HEK293 (cell line): ENCODE measurements around the gene CACNA2D1.

Experiments
- CTCF ChIA-PET: fragments of 350-600 bp; formaldehyde crosslinking; extraction: SDS; loops from one replicate; lab custom pipeline; 2021; ENCODE audit warnings: antibody characterized with exemption; lab: Yijun Ruan, JAX
- POLR2A ChIA-PET: fragments of 300-600 bp; formaldehyde crosslinking; extraction: SDS; loops from one replicate; lab custom pipeline; 2020; ENCODE audit warnings: antibody characterized with exemption, inconsistent platforms; lab: Yijun Ruan, JAX
- H3K27ac ChIP-seq: fragments of 200-500 bp; sonication (Bioruptor generic); 2 replicates; pipeline ENCODE4 v1.5.1; 2014; ENCODE audit warnings: low read depth, low read length, control low read depth, inconsistent platforms; ENCODE audit errors: extremely low read depth
- H3K36me3 ChIP-seq, 2 experiments: fragments of 200-500 bp in 1 of 2; sonication (Bioruptor generic) in 1 of 2; 1 replicate in 1 of 2; 2 replicates in 1 of 2; pipeline ENCODE4 v1.5.1; 2014 to 2017; ENCODE audit warnings: inconsistent platforms in 2 of 2, low read length in 2 of 2; ENCODE audit not compliant: control insufficient read depth in 2 of 2, insufficient read depth in 1 of 2
- H3K4me1 ChIP-seq: fragments of 200-500 bp; sonication (Bioruptor generic); 2 replicates; pipeline ENCODE4 v1.5.1; 2014; ENCODE audit warnings: mild to moderate bottlenecking, low read length, inconsistent platforms; ENCODE audit not compliant: control insufficient read depth, insufficient read depth
- H3K4me3 ChIP-seq: 2 replicates; pipeline ENCODE4 v1.5.1; 2011; ENCODE audit warnings: low read depth, mild to moderate bottlenecking, control low read depth, low read length, moderate library complexity
- H3K9me3 ChIP-seq: fragments of 200-500 bp; sonication (Bioruptor generic); 2 replicates; pipeline ENCODE4 v1.5.1; 2014; ENCODE audit warnings: low read depth, low read length, inconsistent platforms; ENCODE audit not compliant: control insufficient read depth, insufficient read depth
- CTCF ChIP-seq: fragments of 450-650 bp; formaldehyde crosslinking; IDR thresholded peaks from 2 replicates; pipeline ENCODE4 v1.5.1; 2016; ENCODE audit warnings: missing biosample characterization, missing genetic modification characterization
- FEZF1 ChIP-seq: fragments of 450-650 bp; formaldehyde crosslinking; IDR thresholded peaks from 2 replicates; pipeline ENCODE4 v1.5.1; 2016; ENCODE audit warnings: missing biosample characterization, missing genetic modification characterization
- GLI4 ChIP-seq: fragments of 450-650 bp; formaldehyde crosslinking; IDR thresholded peaks from 2 replicates; pipeline ENCODE4 v1.5.1; 2016; ENCODE audit warnings: missing biosample characterization, missing genetic modification characterization
- KLF10 ChIP-seq: fragments of 450-650 bp; IDR thresholded peaks from 2 replicates; pipeline ENCODE4 v1.5.1; 2018; ENCODE audit warnings: missing biosample characterization, mild to moderate bottlenecking, missing genetic modification characterization
- KLF9 ChIP-seq: fragments of 450-650 bp; formaldehyde crosslinking; IDR thresholded peaks from 2 replicates; pipeline ENCODE4 v1.5.1; 2016; ENCODE audit warnings: missing biosample characterization, missing genetic modification characterization, low read depth
- OVOL3 ChIP-seq: fragments of 450-650 bp; formaldehyde crosslinking; IDR thresholded peaks from 2 replicates; pipeline ENCODE4 v1.5.1; 2016; ENCODE audit warnings: missing biosample characterization, missing genetic modification characterization
- ZEB2 ChIP-seq: fragments of 450-650 bp; formaldehyde crosslinking; IDR thresholded peaks from 2 replicates; pipeline ENCODE4 v1.5.1; 2016; ENCODE audit warnings: missing biosample characterization, missing genetic modification characterization
- ZFP3 ChIP-seq: fragments of 450-650 bp; formaldehyde crosslinking; IDR thresholded peaks from 2 replicates; pipeline ENCODE4 v1.5.1; 2016; ENCODE audit warnings: low read depth, missing biosample characterization, missing genetic modification characterization
- ZNF10 ChIP-seq: fragments of 450-650 bp; formaldehyde crosslinking; IDR thresholded peaks from 2 replicates; pipeline ENCODE4 v1.5.1; 2017; ENCODE audit warnings: missing biosample characterization, missing genetic modification characterization
- ZNF140 ChIP-seq: fragments of 450-650 bp; formaldehyde crosslinking; IDR thresholded peaks from 2 replicates; pipeline ENCODE4 v1.5.1; 2016; ENCODE audit warnings: missing biosample characterization, missing genetic modification characterization
- ZNF157 ChIP-seq: fragments of 450-650 bp; formaldehyde crosslinking; IDR thresholded peaks from 2 replicates; pipeline ENCODE4 v1.5.1; 2016; ENCODE audit warnings: missing biosample characterization, missing genetic modification characterization
- ZNF324 ChIP-seq: fragments of 450-650 bp; formaldehyde crosslinking; IDR thresholded peaks from 2 replicates; pipeline ENCODE4 v1.5.1; 2016; ENCODE audit warnings: missing biosample characterization, missing genetic modification characterization
- ZNF394 ChIP-seq: fragments of 450-650 bp; formaldehyde crosslinking; IDR thresholded peaks from 2 replicates; pipeline ENCODE4 v1.5.1; 2016; ENCODE audit warnings: missing biosample characterization, missing genetic modification characterization, mild to moderate bottlenecking, moderate library complexity, borderline replicate concordance
- ZNF426 ChIP-seq: fragments of 450-650 bp; formaldehyde crosslinking; IDR thresholded peaks from 2 replicates; pipeline ENCODE4 v1.5.1; 2017; ENCODE audit warnings: missing biosample characterization, missing genetic modification characterization, mild to moderate bottlenecking, inconsistent platforms, moderate library complexity
- ZNF544 ChIP-seq: fragments of 450-650 bp; formaldehyde crosslinking; IDR thresholded peaks from 2 replicates; pipeline ENCODE4 v1.5.0; 2017; ENCODE audit warnings: missing biosample characterization, missing genetic modification characterization
- ZNF580 ChIP-seq: fragments of 450-650 bp; formaldehyde crosslinking; IDR thresholded peaks from 2 replicates; pipeline ENCODE4 v1.5.1; 2016; ENCODE audit warnings: missing biosample characterization, missing genetic modification characterization
- ZNF701 ChIP-seq: fragments of 450-650 bp; formaldehyde crosslinking; IDR thresholded peaks from 2 replicates; pipeline ENCODE4 v1.5.1; 2016; ENCODE audit warnings: missing biosample characterization, missing genetic modification characterization
- ZNF76 ChIP-seq: fragments of 450-650 bp; formaldehyde crosslinking; IDR thresholded peaks from 2 replicates; pipeline ENCODE4; 2016; ENCODE audit warnings: low read depth, missing biosample characterization, missing genetic modification characterization, borderline replicate concordance
- ZSCAN18 ChIP-seq: fragments of 450-650 bp; formaldehyde crosslinking; IDR thresholded peaks from 2 replicates; pipeline ENCODE4 v1.5.1; 2016; ENCODE audit warnings: missing biosample characterization, missing genetic modification characterization
- ZXDB ChIP-seq: fragments of 450-650 bp; formaldehyde crosslinking; IDR thresholded peaks from 2 replicates; pipeline ENCODE4 v1.5.1; 2016; ENCODE audit warnings: missing biosample characterization, missing genetic modification characterization
- TF ChIP-seq, protein P1 (sequence below): fragments of 450-650 bp; formaldehyde crosslinking; IDR thresholded peaks from 2 replicates; pipeline ENCODE4 v1.5.1; 2017; ENCODE audit warnings: missing biosample characterization, missing genetic modification characterization
- TF ChIP-seq, protein P2 (sequence below): fragments of 450-650 bp; formaldehyde crosslinking; IDR thresholded peaks from 2 replicates; pipeline ENCODE4 v1.5.1; 2017; ENCODE audit warnings: missing biosample characterization, mild to moderate bottlenecking, missing genetic modification characterization, moderate library complexity
- TF ChIP-seq, protein P3 (sequence below): fragments of 450-650 bp; formaldehyde crosslinking; IDR thresholded peaks from 2 replicates; pipeline ENCODE4 v1.5.1; 2016; ENCODE audit warnings: missing biosample characterization, missing genetic modification characterization
- TF ChIP-seq, protein P4 (sequence below): fragments of 450-650 bp; formaldehyde crosslinking; IDR thresholded peaks from 2 replicates; pipeline ENCODE4 v1.5.1; 2016; ENCODE audit warnings: missing biosample characterization, missing genetic modification characterization

CACNA2D1 gene

GRCh38 chr7:82373926-82374635 is 69.5 kb downstream of the CACNA2D1 start:
- Histone ChIP-seq H3K27ac (no peak overlapping the region), H3K4me1 (peaks cover 18% of the 10 kb centered on the region), H3K36me3 (no peaks in the 10 kb centered on the region), H3K4me3 (no peak overlapping the region), H3K9me3 (no peaks in the 10 kb centered on the region)
- ChIA-PET POLR2A (interaction anchor here (0.7 kb wide), 1 partner anchor 132 kb away, joined by 3 read pairs; no protein-coding TSS in a partner anchor), CTCF (no interaction called here)
- TF ChIP-seq FEZF1 (no peak), ZSCAN18 (tag by site-specific recombination) (no peak), ZXDB (tag by site-specific recombination) (no peak), ZNF76 (tag by site-specific recombination) (no peak), ZFP3 (tag by site-specific recombination) (no peak), ZNF157 (tag by site-specific recombination) (no peak), ZNF544 (tag by site-specific recombination) (no peak), ZNF426 (no peak), GLI4 (tag by site-specific recombination) (no peak), ZNF10 (tag by site-specific recombination) (no peak), OVOL3 (no peak), KLF10 (tag by site-specific recombination) (no peak), ZNF394 (tag by site-specific recombination) (no peak), CTCF (tag by site-specific recombination) (no peak), ZNF140 (no peak), ZNF324 (no peak)
- TF ChIP-seq, protein P1, sequence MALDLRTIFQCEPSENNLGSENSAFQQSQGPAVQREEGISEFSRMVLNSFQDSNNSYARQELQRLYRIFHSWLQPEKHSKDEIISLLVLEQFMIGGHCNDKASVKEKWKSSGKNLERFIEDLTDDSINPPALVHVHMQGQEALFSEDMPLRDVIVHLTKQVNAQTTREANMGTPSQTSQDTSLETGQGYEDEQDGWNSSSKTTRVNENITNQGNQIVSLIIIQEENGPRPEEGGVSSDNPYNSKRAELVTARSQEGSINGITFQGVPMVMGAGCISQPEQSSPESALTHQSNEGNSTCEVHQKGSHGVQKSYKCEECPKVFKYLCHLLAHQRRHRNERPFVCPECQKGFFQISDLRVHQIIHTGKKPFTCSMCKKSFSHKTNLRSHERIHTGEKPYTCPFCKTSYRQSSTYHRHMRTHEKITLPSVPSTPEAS (tag by site-specific recombination), result no peak
- TF ChIP-seq, protein P2, sequence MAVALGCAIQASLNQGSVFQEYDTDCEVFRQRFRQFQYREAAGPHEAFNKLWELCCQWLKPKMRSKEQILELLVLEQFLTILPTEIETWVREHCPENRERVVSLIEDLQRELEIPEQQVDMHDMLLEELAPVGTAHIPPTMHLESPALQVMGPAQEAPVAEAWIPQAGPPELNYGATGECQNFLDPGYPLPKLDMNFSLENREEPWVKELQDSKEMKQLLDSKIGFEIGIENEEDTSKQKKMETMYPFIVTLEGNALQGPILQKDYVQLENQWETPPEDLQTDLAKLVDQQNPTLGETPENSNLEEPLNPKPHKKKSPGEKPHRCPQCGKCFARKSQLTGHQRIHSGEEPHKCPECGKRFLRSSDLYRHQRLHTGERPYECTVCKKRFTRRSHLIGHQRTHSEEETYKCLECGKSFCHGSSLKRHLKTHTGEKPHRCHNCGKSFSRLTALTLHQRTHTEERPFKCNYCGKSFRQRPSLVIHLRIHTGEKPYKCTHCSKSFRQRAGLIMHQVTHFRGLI (tag by site-specific recombination), result no peak
- TF ChIP-seq, protein P3, sequence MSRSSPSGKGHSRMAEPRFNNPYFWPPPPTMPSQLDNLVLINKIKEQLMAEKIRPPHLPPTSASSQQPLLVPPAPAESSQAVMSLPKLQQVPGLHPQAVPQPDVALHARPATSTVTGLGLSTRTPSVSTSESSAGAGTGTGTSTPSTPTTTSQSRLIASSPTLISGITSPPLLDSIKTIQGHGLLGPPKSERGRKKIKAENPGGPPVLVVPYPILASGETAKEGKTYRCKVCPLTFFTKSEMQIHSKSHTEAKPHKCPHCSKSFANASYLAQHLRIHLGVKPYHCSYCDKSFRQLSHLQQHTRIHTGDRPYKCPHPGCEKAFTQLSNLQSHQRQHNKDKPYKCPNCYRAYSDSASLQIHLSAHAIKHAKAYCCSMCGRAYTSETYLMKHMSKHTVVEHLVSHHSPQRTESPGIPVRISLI, result no peak

DNA sequence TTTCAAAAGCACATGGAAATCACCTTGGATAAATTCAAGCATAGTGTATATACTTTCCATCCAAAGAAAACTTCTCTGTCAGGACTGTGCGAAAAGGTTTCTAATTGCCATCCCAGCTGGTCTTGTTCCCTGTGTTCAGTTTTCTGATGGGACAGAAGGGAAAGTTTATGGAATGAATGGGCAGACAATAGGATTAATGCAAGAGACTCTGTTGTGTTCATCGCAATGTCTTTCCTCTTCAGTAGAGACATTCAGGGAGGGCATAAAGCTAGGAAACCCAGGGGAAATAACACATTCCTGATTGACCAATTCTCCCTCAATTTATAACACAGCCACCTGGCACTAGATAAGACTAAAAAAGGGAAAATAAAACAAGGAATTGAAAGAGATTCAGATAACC is 78.9 kb downstream of the CACNA2D1 start:
- no peak overlapping the region for H3K27ac ChIP-seq
- ChIA-PET POLR2A (no interaction called here), CTCF (no interaction called here)
- no peak overlapping the region for H3K4me3 ChIP-seq
- no peaks in the 10 kb centered on the region for H3K36me3 ChIP-seq
- H3K4me1 ChIP-seq, result 0 out of 2 replicates have a peak, but pooled peaks cover 10% of the 10 kb centered on the region
- H3K9me3 ChIP-seq, result no peaks in the 10 kb centered on the region
- TF ChIP-seq ZNF10 (tag by site-specific recombination), result no peak
- no peak for TF ChIP-seq ZEB2 (tag by site-specific recombination)
- no peak for TF ChIP-seq ZNF701 (tag by site-specific recombination)
- no peak for TF ChIP-seq KLF9 (tag by site-specific recombination)
- TF ChIP-seq ZNF580 (tag by site-specific recombination), result no peak
- TF ChIP-seq, protein P4, sequence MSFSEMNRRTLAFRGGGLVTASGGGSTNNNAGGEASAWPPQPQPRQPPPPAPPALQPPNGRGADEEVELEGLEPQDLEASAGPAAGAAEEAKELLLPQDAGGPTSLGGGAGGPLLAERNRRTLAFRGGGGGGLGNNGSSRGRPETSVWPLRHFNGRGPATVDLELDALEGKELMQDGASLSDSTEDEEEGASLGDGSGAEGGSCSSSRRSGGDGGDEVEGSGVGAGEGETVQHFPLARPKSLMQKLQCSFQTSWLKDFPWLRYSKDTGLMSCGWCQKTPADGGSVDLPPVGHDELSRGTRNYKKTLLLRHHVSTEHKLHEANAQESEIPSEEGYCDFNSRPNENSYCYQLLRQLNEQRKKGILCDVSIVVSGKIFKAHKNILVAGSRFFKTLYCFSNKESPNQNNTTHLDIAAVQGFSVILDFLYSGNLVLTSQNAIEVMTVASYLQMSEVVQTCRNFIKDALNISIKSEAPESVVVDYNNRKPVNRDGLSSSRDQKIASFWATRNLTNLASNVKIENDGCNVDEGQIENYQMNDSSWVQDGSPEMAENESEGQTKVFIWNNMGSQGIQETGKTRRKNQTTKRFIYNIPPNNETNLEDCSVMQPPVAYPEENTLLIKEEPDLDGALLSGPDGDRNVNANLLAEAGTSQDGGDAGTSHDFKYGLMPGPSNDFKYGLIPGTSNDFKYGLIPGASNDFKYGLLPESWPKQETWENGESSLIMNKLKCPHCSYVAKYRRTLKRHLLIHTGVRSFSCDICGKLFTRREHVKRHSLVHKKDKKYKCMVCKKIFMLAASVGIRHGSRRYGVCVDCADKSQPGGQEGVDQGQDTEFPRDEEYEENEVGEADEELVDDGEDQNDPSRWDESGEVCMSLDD (tag by site-specific recombination), result no peak
